Mesodermal cell (in vitro differentiated cells): Measurements from ENCODE around the gene UQCRC1.

Experiments used
- H3K27ac ChIP-seq: 2 replicates; pipeline ENCODE4 v1.7.0; 2013; ENCODE audit warnings: mild to moderate bottlenecking, low read depth, low read length, moderate library complexity; ENCODE audit not compliant: severe bottlenecking
- H3K36me3 ChIP-seq: 2 replicates; pipeline ENCODE4 v1.7.1; 2013; ENCODE audit warnings: mild to moderate bottlenecking, low read length, moderate library complexity; ENCODE audit not compliant: control insufficient read depth, insufficient read depth
- H3K4me1 ChIP-seq: one replicate; pipeline ENCODE4 v1.7.1; 2013; ENCODE audit warnings: mild to moderate bottlenecking, low read length; ENCODE audit not compliant: insufficient read depth, control insufficient read depth, poor library complexity, severe bottlenecking
- H3K4me3 ChIP-seq: 2 replicates; pipeline ENCODE4 v1.7.0; 2013; ENCODE audit warnings: low read length, control low read depth, mild to moderate bottlenecking; ENCODE audit not compliant: insufficient read depth, poor library complexity, severe bottlenecking; ENCODE audit errors: extremely low read depth
- H3K9me3 ChIP-seq: 2 replicates; pipeline ENCODE4 v1.7.1; 2013; ENCODE audit warnings: mild to moderate bottlenecking, low read length, moderate library complexity; ENCODE audit not compliant: control insufficient read depth
- WGBS, 2 experiments: methylation state at CpG; one replicate each; pipeline ENCODE4 v1.1.5; 2013; ENCODE audit warnings: missing lambda C conversion rate in 2 of 2; ENCODE audit not compliant: insufficient coverage in 2 of 2; 5-methylcytosine and 5-hydroxymethylcytosine counted together

The UQCRC1 gene

GRCh38 chr3:48569808-48570450 is 39.5 kb downstream of the UQCRC1 start:
- Histone ChIP-seq H3K27ac (no peak overlapping the region), H3K4me1 (no peaks in the 10 kb centered on the region), H3K4me3 (no peak overlapping the region), H3K36me3 (peaks cover 33% of the 10 kb centered on the region), H3K9me3 (no peaks in the 10 kb centered on the region)
- WGBS, 2 experiments, result 90 to 94% methylated on average over 11 to 16 of the region's 18 CpGs

GRCh38 chr3:48569400-48569799 is 40.0 kb downstream of the UQCRC1 start:
- H3K4me1 ChIP-seq, result peaks cover 4% of the 10 kb centered on the region
- H3K9me3 ChIP-seq, result no peaks in the 10 kb centered on the region
- H3K27ac ChIP-seq, result no peak overlapping the region
- WGBS, 2 experiments, result 82 to 96% methylated on average over 6 to 7 of the region's 10 CpGs
- H3K4me3 ChIP-seq, result no peak overlapping the region
- H3K36me3 ChIP-seq, result peaks cover 35% of the 10 kb centered on the region

- Histone ChIP-seq H3K4me1 (peaks cover 13% of the 10 kb centered on the region), H3K9me3 (no peaks in the 10 kb centered on the region), H3K36me3 (peaks cover 26% of the 10 kb centered on the region), H3K4me3 (no peak overlapping the region), H3K27ac (no peak overlapping the region)
- 95 to 97% methylated on average over 5 to 7 of the region's 7 CpGs for WGBS, 2 experiments
These were observed 41.0 kb downstream of the UQCRC1 start for GRCh38 chr3:48568476-48568875.

GRCh38 chr3:48567500-48567899 is 41.9 kb downstream of the UQCRC1 start:
- Histone ChIP-seq H3K36me3 (peaks cover 25% of the 10 kb centered on the region), H3K9me3 (no peaks in the 10 kb centered on the region), H3K27ac (no peak overlapping the region), H3K4me1 (peaks cover 18% of the 10 kb centered on the region), H3K4me3 (no peak overlapping the region)
- WGBS, 2 experiments, result 93 to 98% methylated on average over 5 to 9 of the region's 11 CpGs

DNA sequence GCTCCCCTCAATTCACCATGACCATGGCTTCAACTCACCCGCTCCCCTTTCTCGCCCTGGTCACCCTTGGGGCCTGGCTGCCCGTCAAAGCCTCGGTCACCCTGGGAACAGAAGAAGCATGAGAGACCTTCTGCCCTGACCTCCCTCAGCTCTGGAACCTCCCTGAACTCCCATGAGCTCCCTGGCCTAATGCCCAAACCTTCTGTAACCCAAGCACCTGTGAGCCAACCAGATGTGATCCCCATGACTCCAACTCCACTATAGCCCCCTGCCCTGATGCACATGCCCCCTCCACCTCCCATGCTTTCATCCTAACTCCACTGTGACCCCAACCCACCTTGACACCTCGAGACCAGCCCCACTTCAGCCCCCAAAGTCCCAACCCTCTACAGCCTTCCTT is 42.4 kb downstream of the UQCRC1 start:
- Histone ChIP-seq H3K4me1 (peaks cover 18% of the 10 kb centered on the region), H3K27ac (no peak overlapping the region), H3K4me3 (no peak overlapping the region), H3K9me3 (no peaks in the 10 kb centered on the region), H3K36me3 (peaks cover 23% of the 10 kb centered on the region)
- WGBS, 2 experiments, result 88 to 95% methylated on average over 5 of the region's 5 CpGs

DNA sequence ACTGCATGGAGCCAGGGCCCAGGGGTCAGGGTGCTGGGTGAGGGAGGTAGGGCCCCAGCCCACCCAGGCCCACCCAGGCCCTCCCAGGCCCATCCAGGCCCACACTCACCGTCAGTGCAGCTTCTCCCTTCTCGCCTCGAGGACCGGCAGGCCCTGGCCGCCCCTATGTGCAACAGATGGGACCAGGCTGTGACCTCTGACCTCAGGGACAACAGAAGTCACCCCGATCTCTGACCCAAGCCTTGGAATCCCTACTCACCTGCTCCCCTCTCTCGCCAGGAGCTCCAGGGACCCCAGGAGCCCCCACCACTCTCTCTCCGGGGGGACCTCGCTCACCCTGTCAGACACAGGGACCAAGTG is 43.1 kb downstream of the UQCRC1 start:
- no peak overlapping the region for H3K27ac ChIP-seq
- H3K4me1 ChIP-seq, result peaks cover 21% of the 10 kb centered on the region
- H3K36me3 ChIP-seq, result peaks cover 21% of the 10 kb centered on the region
- H3K4me3 ChIP-seq, result no peak overlapping the region
- no peaks in the 10 kb centered on the region for H3K9me3 ChIP-seq
- 90 to 91% methylated on average over 7 to 8 of the region's 9 CpGs for WGBS, 2 experiments

DNA sequence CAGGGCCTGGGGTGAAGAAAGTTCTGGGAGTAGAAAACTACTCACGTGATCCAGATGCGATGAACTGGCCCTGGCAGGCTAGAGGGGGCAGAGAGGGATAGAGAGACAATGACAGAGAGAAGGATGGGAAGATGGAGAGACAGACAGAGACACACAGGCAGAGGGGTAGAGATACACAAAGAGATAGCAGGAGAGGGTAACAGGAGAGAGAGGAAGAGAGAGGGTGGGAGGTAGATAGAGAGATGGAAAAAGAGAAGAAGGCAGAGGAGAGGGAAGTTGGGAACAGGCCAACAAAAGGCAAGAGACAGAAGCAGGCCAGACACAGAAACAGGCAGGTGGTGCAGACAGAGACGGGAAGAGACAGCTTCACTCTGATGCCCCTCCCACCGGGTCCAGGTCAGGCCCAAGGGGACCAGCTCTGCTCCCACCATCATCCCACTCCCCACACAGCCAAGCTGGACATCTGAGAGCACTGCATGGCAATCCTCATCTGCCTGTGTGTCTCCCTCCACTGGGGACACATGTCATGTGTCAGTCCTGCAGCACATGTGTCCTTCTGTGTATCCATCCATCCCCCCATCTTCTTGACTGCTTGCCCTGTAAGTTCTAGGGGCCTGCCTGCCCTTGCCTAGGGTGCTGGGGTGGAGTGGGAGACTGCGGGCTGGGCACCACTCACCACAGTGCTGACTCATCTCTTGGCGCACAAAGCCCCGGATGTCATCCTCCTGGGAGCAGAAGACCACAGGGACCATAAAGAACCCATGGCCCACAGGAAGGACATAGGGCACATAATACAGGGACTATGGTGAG is 43.6 kb downstream of the UQCRC1 start:
- 88 to 93% methylated on average over 5 to 7 of the region's 7 CpGs for WGBS, 2 experiments
- Histone ChIP-seq H3K4me1 (peaks cover 27% of the 10 kb centered on the region), H3K36me3 (peaks cover 17% of the 10 kb centered on the region), H3K4me3 (no peak overlapping the region), H3K9me3 (no peaks in the 10 kb centered on the region), H3K27ac (no peak overlapping the region)

DNA sequence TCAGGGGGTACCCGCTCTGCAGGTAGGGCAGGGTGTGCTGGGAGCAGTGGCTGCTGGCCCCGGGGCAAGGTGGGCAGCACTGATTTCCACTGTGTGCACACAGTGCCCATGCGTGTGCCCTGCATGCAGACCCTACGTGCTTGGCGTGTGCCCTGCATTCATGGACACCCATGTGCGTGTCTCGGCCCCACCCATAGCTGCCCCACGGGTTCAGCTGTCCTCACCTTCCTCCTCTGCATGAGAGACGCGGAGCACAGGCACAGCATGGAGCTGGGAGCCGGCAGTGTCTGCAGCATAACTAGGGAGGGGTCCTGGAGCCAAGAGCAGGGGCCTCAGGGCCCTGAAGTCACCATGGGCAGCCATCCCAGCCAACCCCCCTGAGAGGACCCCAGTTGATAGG is 44.3 kb downstream of the UQCRC1 start:
- Histone ChIP-seq H3K9me3 (no peaks in the 10 kb centered on the region), H3K27ac (no peak overlapping the region), H3K4me1 (peaks cover 33% of the 10 kb centered on the region), H3K36me3 (peaks cover 15% of the 10 kb centered on the region), H3K4me3 (no peak overlapping the region)
- 93 to 97% methylated on average over 10 to 11 of the region's 11 CpGs for WGBS, 2 experiments

DNA sequence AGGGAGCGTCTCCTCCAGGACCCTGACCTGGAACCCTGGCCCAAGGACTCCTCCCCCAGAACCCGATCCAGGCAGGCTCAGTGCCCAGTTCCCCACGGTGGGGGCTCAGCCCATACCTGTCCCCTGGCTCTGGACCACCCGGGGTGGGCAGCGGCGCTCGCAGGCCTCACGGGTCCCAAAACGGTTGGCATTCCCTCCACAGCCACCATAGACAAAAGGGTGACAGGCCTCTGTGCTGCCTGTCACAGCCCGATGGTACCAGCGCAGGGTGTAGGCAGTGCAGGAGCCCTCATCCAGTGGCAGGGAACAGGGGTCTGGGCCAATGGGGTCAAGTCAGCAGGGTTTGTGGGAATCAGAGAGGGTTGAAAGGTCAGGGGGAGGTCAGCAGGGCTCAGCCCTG is 44.8 kb downstream of the UQCRC1 start:
- Histone ChIP-seq H3K9me3 (no peaks in the 10 kb centered on the region), H3K4me3 (no peak overlapping the region), H3K4me1 (peaks cover 38% of the 10 kb centered on the region), H3K27ac (no peak overlapping the region), H3K36me3 (peaks cover 10% of the 10 kb centered on the region)
- WGBS, 2 experiments, result 92 to 96% methylated on average over 9 to 10 of the region's 11 CpGs

GRCh38 chr3:48564022-48564421 is 45.4 kb downstream of the UQCRC1 start:
- H3K4me3 ChIP-seq, result no peak overlapping the region
- H3K27ac ChIP-seq, result no peak overlapping the region
- peaks cover 9% of the 10 kb centered on the region for H3K36me3 ChIP-seq
- H3K9me3 ChIP-seq, result no peaks in the 10 kb centered on the region
- WGBS, 2 experiments, result 88 to 91% methylated on average over 7 of the region's 10 CpGs
- H3K4me1 ChIP-seq, result peaks cover 39% of the 10 kb centered on the region

GRCh38 chr3:48563382-48563918 is 46.0 kb downstream of the UQCRC1 start, which contains the start of gene UCN2:
TSS of gene UCN2 (minus strand) at chr3:48563781. CDS start at chr3:48563124, 657 bp downstream.
- H3K4me3 ChIP-seq, result no peak within 1 kb of the TSS
- 58 to 75% methylated on average over 3 to 6 of the region's 6 CpGs for WGBS, 2 experiments
- peaks cover 9% of the 10 kb centered on the region for H3K36me3 ChIP-seq
- peak within 1 kb of the TSS; percentile 45 for H3K27ac ChIP-seq
- no peaks in the 10 kb centered on the region for H3K9me3 ChIP-seq
- peaks cover 39% of the 10 kb centered on the region for H3K4me1 ChIP-seq
